K562 treated with DMSO at 1 percent for 12 hours (cell line): ENCODE results near the gene LILRA1. TPM values are rescaled to one million over a fixed set of nuclear protein-coding genes. Genes with fewer than 3 reads are reported as not detected.

Source experiments
- total RNA-seq: library from RNA; unstranded; fragments of 300-600 nt; gene quantifications from 2 replicates; pipeline ENCODE4 v1.2.3, GENCODE V29; 2022; ENCODE audit not compliant: insufficient read depth

LILRA1 gene
- total RNA-seq = not detected in 2 replicates

DNA sequence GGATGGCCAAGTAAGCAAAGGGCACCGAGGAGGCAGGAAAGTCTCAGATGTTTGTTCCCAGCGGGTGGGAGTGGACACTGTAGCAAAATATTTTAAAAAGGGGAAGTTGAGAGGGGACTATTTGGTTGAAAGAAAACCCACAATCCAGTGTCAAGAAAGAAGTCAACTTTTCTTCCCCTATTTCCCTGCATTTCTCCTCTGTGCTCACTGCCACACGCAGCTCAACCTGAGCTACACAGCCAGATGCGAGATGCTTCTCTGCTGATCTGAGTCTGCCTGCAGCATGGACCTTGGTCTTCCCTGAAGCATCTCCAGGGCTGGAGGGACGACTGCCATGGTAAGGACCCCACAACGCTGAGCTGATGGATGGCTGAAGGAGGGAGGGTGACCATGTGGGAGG lies at the start of gene LILRA1:
Gene LILRA1, plus strand, starts transcription at position 188 of the 400 bp plus-strand sequence. CDS start 613 bp downstream, outside the sequence.

DNA sequence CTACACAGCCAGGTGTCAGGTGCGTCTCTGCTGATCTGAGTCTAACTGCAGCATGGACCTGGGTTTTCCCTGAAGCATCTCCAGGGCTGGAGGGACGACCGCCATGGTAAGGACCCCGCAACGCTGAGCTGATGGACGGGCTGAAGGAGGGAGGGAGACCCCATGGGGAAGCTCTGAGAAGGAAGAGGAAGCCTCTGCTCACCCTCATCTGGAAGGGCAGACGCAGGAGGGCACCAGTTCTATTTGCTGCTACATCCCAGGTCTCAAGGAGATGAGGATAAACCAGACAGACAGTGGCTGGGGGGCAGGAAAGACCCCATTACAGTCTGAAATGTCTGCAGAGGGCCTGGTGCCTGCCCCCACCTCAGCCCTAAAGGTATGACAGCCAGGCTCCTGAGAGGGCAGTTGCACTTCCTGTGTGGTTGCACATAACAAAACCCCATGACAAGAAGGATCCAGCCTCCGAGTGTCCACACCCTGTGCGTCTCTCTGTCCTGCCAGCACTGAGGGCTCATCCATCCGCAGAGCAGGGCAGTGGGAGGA lies 20.0 kb upstream of the LILRA1 start, which contains the start of gene LILRA2:
Gene LILRA2, plus strand, starts transcription at position 461 of the 543 bp plus-strand sequence. CDS start 89 bp downstream, outside the sequence.

DNA sequence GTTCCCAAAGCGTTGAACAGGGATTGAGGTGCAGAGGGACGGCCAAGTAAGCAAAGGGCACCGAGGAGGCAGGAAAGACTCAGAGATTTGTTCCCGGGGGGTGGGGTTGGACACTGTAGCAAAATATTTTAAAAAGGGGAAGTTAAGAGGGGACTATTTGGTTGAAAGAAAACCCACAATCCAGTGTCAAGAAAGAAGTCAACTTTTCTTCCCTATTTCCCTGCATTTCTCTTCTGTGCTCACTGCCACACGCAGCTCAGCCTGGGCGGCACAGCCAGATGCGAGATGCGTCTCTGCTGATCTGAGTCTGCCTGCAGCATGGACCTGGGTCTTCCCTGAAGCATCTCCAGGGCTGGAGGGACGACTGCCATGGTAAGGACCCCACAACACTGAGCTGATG lies 36.8 kb downstream of the LILRA1 start, which contains the start of gene LILRB1:
Gene LILRB1, plus strand, starts transcription at position 223 of the 400 bp plus-strand sequence. CDS start 590 bp downstream, outside the sequence.

Other genes starting within 250 kb of the LILRA1 start
- gene LAIR1, start 228.7 kb upstream of the LILRA1 start, total RNA-seq = 3.2 TPM in 1 of 2 replicates, not detected in the other
- gene TTYH1, start 178.2 kb upstream of the LILRA1 start, total RNA-seq = not detected in 2 replicates
- gene LENG8, start 144.4 kb upstream of the LILRA1 start, total RNA-seq = 46.7 and 133 TPM in 2 replicates
- gene LENG9, start 129.9 kb upstream of the LILRA1 start, total RNA-seq = 0.35 TPM in 1 of 2 replicates, not detected in the other
- 1.4 TPM in 1 of 2 replicates, not detected in the other for gene CDC42EP5, start 120.3 kb upstream of the LILRA1 start, total RNA-seq
- not detected in 2 replicates for gene LAIR2, start 90.8 kb upstream of the LILRA1 start, total RNA-seq
- 7.6 and 9.8 TPM in 2 replicates for gene LILRA2, start 19.8 kb upstream of the LILRA1 start, total RNA-seq
- not detected in 2 replicates for gene LILRB1, start 36.9 kb downstream of the LILRA1 start, total RNA-seq
- gene LILRB4, start 69.4 kb downstream of the LILRA1 start, total RNA-seq = not detected in 2 replicates
- gene KIR3DL3, start 130.8 kb downstream of the LILRA1 start, total RNA-seq = not detected in 2 replicates
- gene KIR2DL3, start 144.9 kb downstream of the LILRA1 start, total RNA-seq = not detected in 2 replicates
- not detected in 2 replicates for gene KIR2DL1, start 176.2 kb downstream of the LILRA1 start, total RNA-seq
- gene KIR2DL4, start 210.0 kb downstream of the LILRA1 start, total RNA-seq = not detected in 2 replicates
- not detected in 2 replicates for gene KIR3DL1, start 222.8 kb downstream of the LILRA1 start, total RNA-seq
- gene KIR2DS4, start 239.0 kb downstream of the LILRA1 start, total RNA-seq = not detected in 2 replicates